Measurements from ENCODE around the gene AOPEP. TPM values are rescaled to one million over a fixed set of nuclear protein-coding genes. Genes with fewer than 3 reads are reported as not detected.

Gene AOPEP
- total RNA-seq, 1 donor from 2014 or later: 22.1 TPM

DNA sequence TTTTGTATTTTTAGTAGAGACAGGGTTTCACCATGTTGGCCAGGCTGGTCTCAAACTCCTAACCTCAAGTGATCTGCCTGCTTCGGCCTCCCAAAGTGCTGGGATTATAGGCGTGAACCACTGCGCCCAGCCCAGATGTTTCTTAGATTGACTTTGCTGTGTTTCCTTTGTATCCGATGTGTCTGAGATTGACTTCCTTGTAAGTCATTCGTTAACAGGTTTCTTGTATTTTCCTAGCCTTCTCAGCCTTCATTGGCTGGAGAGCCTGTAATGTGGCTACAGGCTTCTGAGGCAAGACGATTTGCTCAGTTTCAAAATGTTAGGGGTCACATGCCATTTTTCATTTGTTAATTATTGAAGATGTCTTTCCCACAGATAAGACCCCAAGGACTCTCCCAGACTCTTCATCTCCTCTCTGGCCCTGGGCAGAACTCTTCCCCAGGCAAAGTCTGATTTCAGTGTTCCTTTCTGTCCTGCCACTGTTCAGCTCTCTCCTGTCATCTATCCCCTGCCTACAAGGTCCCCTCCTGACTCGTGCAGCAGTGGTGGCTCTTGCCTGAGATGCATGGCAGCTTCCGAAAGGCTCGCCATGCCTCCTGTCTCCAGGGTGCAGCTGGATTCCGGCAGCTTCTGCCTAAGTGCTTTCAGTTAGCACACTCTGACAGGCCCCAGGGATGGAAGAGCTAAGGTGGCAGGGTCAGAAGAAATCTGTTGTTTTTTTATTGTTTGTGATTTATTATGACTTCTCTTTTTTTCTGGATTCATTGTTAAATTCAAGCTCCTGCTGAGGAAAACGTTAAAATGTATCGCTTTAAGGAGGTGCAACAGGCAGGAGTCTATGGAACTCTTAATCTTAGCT lies 206.4 kb downstream of the AOPEP start:
- TF ChIP-seq, protein P1, sequence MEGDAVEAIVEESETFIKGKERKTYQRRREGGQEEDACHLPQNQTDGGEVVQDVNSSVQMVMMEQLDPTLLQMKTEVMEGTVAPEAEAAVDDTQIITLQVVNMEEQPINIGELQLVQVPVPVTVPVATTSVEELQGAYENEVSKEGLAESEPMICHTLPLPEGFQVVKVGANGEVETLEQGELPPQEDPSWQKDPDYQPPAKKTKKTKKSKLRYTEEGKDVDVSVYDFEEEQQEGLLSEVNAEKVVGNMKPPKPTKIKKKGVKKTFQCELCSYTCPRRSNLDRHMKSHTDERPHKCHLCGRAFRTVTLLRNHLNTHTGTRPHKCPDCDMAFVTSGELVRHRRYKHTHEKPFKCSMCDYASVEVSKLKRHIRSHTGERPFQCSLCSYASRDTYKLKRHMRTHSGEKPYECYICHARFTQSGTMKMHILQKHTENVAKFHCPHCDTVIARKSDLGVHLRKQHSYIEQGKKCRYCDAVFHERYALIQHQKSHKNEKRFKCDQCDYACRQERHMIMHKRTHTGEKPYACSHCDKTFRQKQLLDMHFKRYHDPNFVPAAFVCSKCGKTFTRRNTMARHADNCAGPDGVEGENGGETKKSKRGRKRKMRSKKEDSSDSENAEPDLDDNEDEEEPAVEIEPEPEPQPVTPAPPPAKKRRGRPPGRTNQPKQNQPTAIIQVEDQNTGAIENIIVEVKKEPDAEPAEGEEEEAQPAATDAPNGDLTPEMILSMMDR (IDR thresholded peaks at IDR 0.05; ENCODE audit: unreplicated experiment): no peak
- H3K27me3 Mint-ChIP-seq (ENCODE audit: unreplicated experiment): peaks cover 12% of the 10 kb centered on the region
- no peak for DNase-seq (ENCODE audit: low spot score)
- no peaks in the 10 kb centered on the region for H3K9me3 Mint-ChIP-seq (ENCODE audit: unreplicated experiment)
- peaks cover 19% of the 10 kb centered on the region for H3K4me1 Mint-ChIP-seq (ENCODE audit: unreplicated experiment)
- H3K27ac Mint-ChIP-seq (ENCODE audit: unreplicated experiment): no peak overlapping the region
- no peak overlapping the region for H3K4me3 Mint-ChIP-seq (ENCODE audit: unreplicated experiment)
- peaks cover 3% of the 10 kb centered on the region for H3K36me3 Mint-ChIP-seq (ENCODE audit: low read depth, unreplicated experiment)

DNA sequence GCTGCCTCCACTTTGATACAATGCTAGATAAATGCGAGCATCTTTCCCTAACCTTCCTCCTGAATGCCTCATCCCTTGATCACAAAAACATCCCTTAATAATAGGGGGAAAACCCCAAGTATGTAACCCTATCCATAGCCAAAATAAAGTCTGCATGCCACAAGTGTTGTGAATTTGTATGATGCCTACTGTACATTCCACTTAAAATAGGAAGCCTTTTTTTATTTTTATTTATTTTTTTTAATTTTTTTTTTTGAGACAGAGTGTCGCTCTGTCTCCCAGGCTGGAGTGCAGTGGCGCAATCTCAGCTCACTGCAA lies 207.0 kb downstream of the AOPEP start:
- Mint-ChIP-seq H3K4me1 (ENCODE audit: unreplicated experiment) (peaks cover 18% of the 10 kb centered on the region), H3K9me3 (ENCODE audit: unreplicated experiment) (no peaks in the 10 kb centered on the region), H3K27me3 (ENCODE audit: unreplicated experiment) (peaks cover 14% of the 10 kb centered on the region), H3K4me3 (ENCODE audit: unreplicated experiment) (no peak overlapping the region), H3K36me3 (ENCODE audit: low read depth, unreplicated experiment) (peaks cover 2% of the 10 kb centered on the region), H3K27ac (ENCODE audit: unreplicated experiment) (no peak overlapping the region)
- no peak for DNase-seq (ENCODE audit: low spot score)
- TF ChIP-seq, protein P1 (IDR thresholded peaks at IDR 0.05; ENCODE audit: unreplicated experiment): no peak

DNA sequence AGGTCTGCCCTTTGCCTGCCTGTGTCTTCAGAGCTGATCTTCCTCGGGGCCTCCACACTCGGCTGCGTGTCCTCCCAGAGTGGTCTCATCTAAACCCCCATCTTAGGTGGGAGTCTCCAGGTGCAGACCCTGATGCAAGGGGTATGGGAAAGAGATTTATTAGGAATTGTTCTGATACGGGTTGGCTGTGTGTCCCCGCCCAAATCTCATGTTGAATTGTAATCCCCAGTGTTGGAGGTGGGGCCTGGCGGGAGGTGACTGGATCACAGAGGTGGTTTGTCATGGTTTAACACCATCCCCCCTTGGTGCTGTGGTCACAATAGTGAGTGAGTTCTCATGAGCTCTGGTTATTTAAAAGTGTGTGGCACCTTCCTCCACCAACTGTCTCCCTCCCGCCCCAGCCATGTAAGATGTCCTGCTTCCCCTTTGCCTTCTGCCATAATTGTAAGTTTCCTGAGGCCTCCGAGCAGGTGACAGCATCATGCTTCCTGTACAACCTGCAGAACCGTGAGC lies 208.4 kb downstream of the AOPEP start:
- Mint-ChIP-seq H3K4me1 (ENCODE audit: unreplicated experiment) (peaks cover 10% of the 10 kb centered on the region), H3K36me3 (ENCODE audit: low read depth, unreplicated experiment) (peaks cover 3% of the 10 kb centered on the region), H3K27me3 (ENCODE audit: unreplicated experiment) (peaks cover 12% of the 10 kb centered on the region), H3K4me3 (ENCODE audit: unreplicated experiment) (no peak overlapping the region), H3K27ac (ENCODE audit: unreplicated experiment) (no peak overlapping the region), H3K9me3 (ENCODE audit: unreplicated experiment) (no peaks in the 10 kb centered on the region)
- DNase-seq (ENCODE audit: low spot score): no peak
- TF ChIP-seq, protein P1 (IDR thresholded peaks at IDR 0.05; ENCODE audit: unreplicated experiment): no peak

DNA sequence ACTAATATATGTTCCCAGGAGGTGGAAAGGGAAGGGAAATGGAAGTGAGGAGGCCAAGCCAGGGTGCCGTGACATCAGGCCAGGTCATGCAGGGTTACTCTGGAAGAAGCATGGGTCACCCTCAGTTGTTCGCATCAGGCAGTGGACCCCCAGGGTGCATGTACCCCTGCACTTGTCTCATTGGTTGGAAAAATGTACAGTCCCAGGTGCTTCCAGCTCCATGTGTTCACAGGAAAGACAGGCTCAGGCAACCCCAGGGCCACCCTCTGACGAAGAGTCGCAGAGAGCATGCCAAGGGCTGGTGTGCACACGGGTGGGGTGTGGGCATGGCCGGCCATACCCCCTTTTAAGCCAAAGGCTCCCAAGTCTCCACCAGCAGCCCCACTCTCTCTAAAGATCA lies 208.9 kb downstream of the AOPEP start:
- no peak for DNase-seq (ENCODE audit: low spot score)
- H3K36me3 Mint-ChIP-seq (ENCODE audit: low read depth, unreplicated experiment): peaks cover 3% of the 10 kb centered on the region
- TF ChIP-seq, protein P1 (IDR thresholded peaks at IDR 0.05; ENCODE audit: unreplicated experiment): no peak
- H3K9me3 Mint-ChIP-seq (ENCODE audit: unreplicated experiment): no peaks in the 10 kb centered on the region
- H3K4me3 Mint-ChIP-seq (ENCODE audit: unreplicated experiment): no peak overlapping the region
- peaks cover 8% of the 10 kb centered on the region for H3K4me1 Mint-ChIP-seq (ENCODE audit: unreplicated experiment)
- H3K27me3 Mint-ChIP-seq (ENCODE audit: unreplicated experiment): peaks cover 11% of the 10 kb centered on the region
- H3K27ac Mint-ChIP-seq (ENCODE audit: unreplicated experiment): no peak overlapping the region

DNA sequence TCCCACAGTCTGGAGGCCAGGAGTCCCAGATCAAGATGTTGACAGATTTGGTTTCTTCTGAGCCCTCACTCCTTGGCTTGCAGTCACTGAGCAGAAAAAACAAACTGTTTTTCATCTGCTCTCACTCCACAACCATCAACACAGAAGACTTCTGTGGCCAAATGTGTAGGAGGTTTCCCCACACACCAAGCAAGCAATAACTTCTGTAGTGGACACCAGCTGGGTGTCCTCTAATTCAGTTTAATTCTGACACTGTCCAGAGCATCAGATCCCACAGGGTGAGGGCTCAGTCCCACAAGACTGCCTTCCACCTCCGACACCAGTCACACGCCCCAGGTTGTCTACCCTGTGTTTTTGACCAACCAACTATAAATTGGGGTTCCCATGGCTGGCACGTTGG lies 209.9 kb downstream of the AOPEP start:
- no peak overlapping the region for H3K27ac Mint-ChIP-seq (ENCODE audit: unreplicated experiment)
- H3K4me3 Mint-ChIP-seq (ENCODE audit: unreplicated experiment): no peak overlapping the region
- H3K9me3 Mint-ChIP-seq (ENCODE audit: unreplicated experiment): no peaks in the 10 kb centered on the region
- H3K36me3 Mint-ChIP-seq (ENCODE audit: low read depth, unreplicated experiment): peaks cover 3% of the 10 kb centered on the region
- no peak for DNase-seq (ENCODE audit: low spot score)
- peaks cover 11% of the 10 kb centered on the region for H3K27me3 Mint-ChIP-seq (ENCODE audit: unreplicated experiment)
- TF ChIP-seq, protein P1 (IDR thresholded peaks at IDR 0.05; ENCODE audit: unreplicated experiment): no peak
- peaks cover 16% of the 10 kb centered on the region for H3K4me1 Mint-ChIP-seq (ENCODE audit: unreplicated experiment)
